Kidney (tissue), 14 donors: ENCODE data around the gene ZNF672. TPM values are rescaled to one million over a fixed set of nuclear protein-coding genes. Genes with fewer than 3 reads are reported as not detected.

Source experiments
- DNase-seq, 5 donors: peaks; one replicate each; pipeline ENCODE4 v3.0.0-alpha.2; 2013 to 2020
- FAIRE-seq: peaks from 2 replicates; lab custom pipeline; 2012; peaks lifted over from hg19 to GRCh38; lab: Jason Lieb, UNC
- H3K27ac ChIP-seq, 2 donors: one replicate each; pipeline ENCODE4 v1.7.0; 2013; ENCODE audit warnings: low read depth in 2 of 2, low read length in 2 of 2, inconsistent platforms in 1 of 2
- H3K27me3 ChIP-seq: one replicate; pipeline ENCODE4 v1.7.1; 2013; ENCODE audit warnings: low read length, inconsistent platforms; ENCODE audit not compliant: control insufficient read depth, insufficient read depth
- H3K36me3 ChIP-seq, 3 donors: one replicate each; pipeline versions ENCODE4 v1.7.0 to v1.7.1; 2013; ENCODE audit warnings: low read length in 3 of 3, control low read depth in 1 of 3, inconsistent platforms in 1 of 3; ENCODE audit not compliant: insufficient read depth in 3 of 3, control insufficient read depth in 2 of 3
- H3K4me1 ChIP-seq, 3 donors: one replicate each; pipeline versions ENCODE4 v1.7.0 to v1.7.1; 2013; ENCODE audit warnings: low read length in 3 of 3, inconsistent platforms in 1 of 3, low read depth in 1 of 3; ENCODE audit not compliant: control insufficient read depth in 2 of 3, insufficient read depth in 2 of 3
- H3K4me3 ChIP-seq, 3 donors: one replicate each; pipeline versions ENCODE4 v1.7.0 to v1.8.1; 2013; ENCODE audit warnings: low read length in 3 of 3, control low read depth in 1 of 3, inconsistent platforms in 1 of 3
- H3K9ac ChIP-seq, 3 donors: one replicate each; pipeline versions ENCODE4 v1.7.0 to v1.7.1; 2013; ENCODE audit warnings: low read length in 3 of 3, control low read depth in 1 of 3, inconsistent platforms in 1 of 3
- H3K9me3 ChIP-seq, 3 donors: one replicate each; pipeline versions ENCODE4 v1.7.0 to v1.7.1; 2013; ENCODE audit warnings: low read length in 3 of 3, control low read depth in 1 of 3, inconsistent platforms in 1 of 3; ENCODE audit not compliant: control insufficient read depth in 2 of 3, insufficient read depth in 1 of 3
- CTCF ChIP-seq: IDR thresholded peaks from 3 replicates; pipeline ENCODE4 v1.5.1; 2012; ENCODE audit warnings: mild to moderate bottlenecking, moderate library complexity, borderline replicate concordance; ENCODE audit not compliant: insufficient read depth; ENCODE audit errors: extremely low read depth
- intact Hi-C: fragments of 100-400 bp; cut with DNase I; formaldehyde crosslinking; loops from one replicate; pipeline ENCODE4 v1.11.1; 2022
- polyA plus RNA-seq: library from polyadenylated mRNA; stranded (reverse); fragments of 350-450 nt; fragmentation: Illumina TruSeq; extraction: RNeasy Lipid Tissue Mini Kit (QIAGEN cat#74804); gene quantifications from one replicate; pipeline ENCODE4 v1.2.3, GENCODE V29; 2014; ENCODE audit warnings: low read depth, low replicate concordance; ENCODE audit not compliant: insufficient read depth
- total RNA-seq: library from RNA; stranded (reverse); fragmentation: NEBNext Ultra II Directional; extraction: Animal tissue kit (Norgen Biotek cat#: 25700); gene quantifications from one replicate; pipeline ENCODE4 v1.2.1, GENCODE V29; 2021
- donor health status: control.
- donor health status: control.
- donor health status: control.
- donor health status: control.
- donor health status: control.
- donor health status: DM: yes; HTN: yes; CAD: no.
- donor health status: Normal renal cell carcinoma (clear cell type).

Gene ZNF672
- total and polyA plus RNA-seq, 2 donors from 2014 or later, result 25.0 to 28.6 TPM

GRCh38 chr1:248843687-248844086 lies 5.7 kb downstream of the ZNF672 start:
- H3K4me3 ChIP-seq, result no peak overlapping the region
- DNase-seq (no peak), FAIRE-seq (no peak)
- intact Hi-C loops, result no loop called here
- TF ChIP-seq CTCF, result no peak
- peaks cover 0 to 31% (median 19%) of the 10 kb centered on the region in 3 donors for H3K36me3 ChIP-seq
- H3K9ac ChIP-seq, result no peak overlapping the region
- no peak overlapping the region for H3K27ac ChIP-seq
- peaks cover 0 to 16% (median 0%) of the 10 kb centered on the region in 3 donors for H3K4me1 ChIP-seq
- no peaks in the 10 kb centered on the region for H3K9me3 ChIP-seq
- no peaks in the 10 kb centered on the region for H3K27me3 ChIP-seq

GRCh38 chr1:248844526-248844925 lies 6.5 kb downstream of the ZNF672 start:
- DNase-seq, result peak in 1 of 5 donors; percentile 19
- H3K36me3 ChIP-seq, result peaks cover 0 to 37% (median 25%) of the 10 kb centered on the region in 3 donors

GRCh38 chr1:248847181-248847955 lies 9.3 kb downstream of the ZNF672 start:
- no peak overlapping the region for H3K9ac ChIP-seq
- FAIRE-seq (no peak), DNase-seq (peak in 2 of 5 donors; percentile 7 to 38)
- peaks cover 0 to 37% (median 28%) of the 10 kb centered on the region in 3 donors for H3K36me3 ChIP-seq
- no peak overlapping the region for H3K27ac ChIP-seq
- no peaks in the 10 kb centered on the region for H3K27me3 ChIP-seq
- H3K4me1 ChIP-seq, result no peaks in the 10 kb centered on the region
- TF ChIP-seq CTCF, result no peak
- intact Hi-C loops, result no loop called here
- H3K4me3 ChIP-seq, result no peak overlapping the region
- no peaks in the 10 kb centered on the region for H3K9me3 ChIP-seq

More at GRCh38 chr1:248844526-248844925, 6.5 kb downstream of the ZNF672 start:
- H3K4me1 ChIP-seq, result peaks cover 0 to 12% (median 0%) of the 10 kb centered on the region in 3 donors
- intact Hi-C loops, result no loop called here
- FAIRE-seq, result no peak
- no peak overlapping the region for H3K27ac ChIP-seq
- no peak overlapping the region for H3K4me3 ChIP-seq
- TF ChIP-seq CTCF, result no peak
- no peak overlapping the region for H3K9ac ChIP-seq
- no peaks in the 10 kb centered on the region for H3K27me3 ChIP-seq
- H3K9me3 ChIP-seq, result no peaks in the 10 kb centered on the region
